ENCODE data around the gene ZNF462. TPM values are rescaled to one million over a fixed set of nuclear protein-coding genes. Genes with fewer than 3 reads are reported as not detected.

Gene ZNF462
- total and polyA plus RNA-seq, 2 experiments from 2014 or later: 40.0 to 101 TPM

GRCh38 chr9:106906129-106906528 is 43.2 kb downstream of the ZNF462 start (continued):
- TF ChIP-seq ZNF462 (CRISPR knock-in tag; IDR thresholded peaks at IDR 0.05) (no peak), EZH2phosphoT487 (IDR thresholded peaks at IDR 0.05; ENCODE audit: unreplicated experiment) (no peak), CREB1 (CRISPR knock-in tag; IDR thresholded peaks at IDR 0.05; ENCODE audit: low read depth) (no peak)

- H3K4me1 ChIP-seq (ENCODE audit: insufficient read depth): peaks cover 66% of the 10 kb centered on the region
- 0 out of 3 replicates have a peak, but pooled peaks cover 1% of the 10 kb centered on the region for H3K9me3 Mint-ChIP-seq
- peaks cover 2% of the 10 kb centered on the region for H3K27me3 Mint-ChIP-seq (ENCODE audit: insufficient read depth, low read depth, poor library complexity)
- H4K20me1 ChIP-seq (replicated peaks; ENCODE audit: insufficient read depth): peaks cover 29% of the 10 kb centered on the region
- peaks cover 99% of the 10 kb centered on the region for H3K79me2 ChIP-seq (replicated peaks; ENCODE audit: insufficient read depth)
- H3K4me2 ChIP-seq: no peak overlapping the region
- H3K4me3 ChIP-seq: no peak overlapping the region
- DNase-seq (ENCODE audit: low spot score) (no peak), ATAC-seq (no peak)
- H3K27ac ChIP-seq (ENCODE audit: low read depth): no peak overlapping the region
- no peak overlapping the region for H3K4me3 Mint-ChIP-seq
- H2AFZ ChIP-seq: no peak overlapping the region
- no peaks in the 10 kb centered on the region for H3F3A ChIP-seq (replicated peaks; ENCODE audit: low read depth)
- H3K36me3 ChIP-seq (ENCODE audit: insufficient read depth): no peaks in the 10 kb centered on the region
- peaks cover 25% of the 10 kb centered on the region for H3K36me3 Mint-ChIP-seq (ENCODE audit: low read depth)
- H3K27me3 ChIP-seq (ENCODE audit: insufficient read depth): no peaks in the 10 kb centered on the region
- peaks cover 59% of the 10 kb centered on the region for H3K4me1 Mint-ChIP-seq
- H3K9me2 ChIP-seq (ENCODE audit: insufficient read depth): no peaks in the 10 kb centered on the region
- no peak overlapping the region; the same call in 1 of the 2 replicates for H3K27ac Mint-ChIP-seq
- no peak for TF ChIP-seq REST (IDR thresholded peaks at IDR 0.05; ENCODE audit: unreplicated experiment)
- TF ChIP-seq STAT1 (IDR thresholded peaks at IDR 0.05; ENCODE audit: unreplicated experiment): no peak
- TF ChIP-seq ZNF331 (CRISPR knock-in tag; IDR thresholded peaks at IDR 0.05; ENCODE audit: low read depth): no peak
- no peak for TF ChIP-seq CTCF (conservative IDR thresholded peaks at IDR 0.05; ENCODE audit: low read depth in 2 of 2)
- TF ChIP-seq EZH2 (IDR thresholded peaks at IDR 0.05; ENCODE audit: low read depth, unreplicated experiment): no peak
- TF ChIP-seq NANOG (IDR thresholded peaks at IDR 0.05; ENCODE audit: borderline replicate concordance): no peak
- TF ChIP-seq CREB1 (CRISPR knock-in tag; IDR thresholded peaks at IDR 0.05; ENCODE audit: low read depth): no peak
- no peak for TF ChIP-seq ZNF114 (CRISPR knock-in tag; IDR thresholded peaks at IDR 0.05)
- TF ChIP-seq ETS1 (IDR thresholded peaks at IDR 0.05): no peak
- no peak for TF ChIP-seq JUNB (IDR thresholded peaks at IDR 0.05; ENCODE audit: unreplicated experiment)
- TF ChIP-seq EZH2phosphoT487 (IDR thresholded peaks at IDR 0.05; ENCODE audit: unreplicated experiment): no peak
Measured at GRCh38 chr9:106911951-106912350, 49.0 kb downstream of the ZNF462 start.
